Measurements from ENCODE around the gene PTP4A1.

Gene PTP4A1

GRCh38 chr6:63572044-63572746, at the start of gene PTP4A1, which contains the start of gene LOC128125822:
TSS of gene PTP4A1 (plus strand) at chr6:63572480. CDS start at chr6:63576881, 4,401 bp downstream.
TSS of gene LOC128125822 (plus strand) at chr6:63572480.
- TF ChIP-seq TCF12 (IDR thresholded peaks at IDR 0.05; ENCODE audit: low read depth) (no peak; the same call in 1 of the 2 replicates), FOXM1 (IDR thresholded peaks at IDR 0.05; ENCODE audit: borderline replicate concordance, low read depth) (no peak), TAF1 (IDR thresholded peaks at IDR 0.05; ENCODE audit: low read depth) (peak; percentile 90), TEAD4 (IDR thresholded peaks at IDR 0.05) (0 out of 2 replicates have a peak, but pooled peaks have one; percentile 13), MAX (IDR thresholded peaks at IDR 0.05) (peak; percentile 91), NFIC (IDR thresholded peaks at IDR 0.05) (no peak), EGR1 (IDR thresholded peaks at IDR 0.05) (peak; percentile 98), CEBPB (IDR thresholded peaks at IDR 0.05) (no peak), YY1 (IDR thresholded peaks at IDR 0.05; ENCODE audit: low read depth) (peak; percentile 52; the same call in 1 of the 2 replicates), RAD21 (IDR thresholded peaks at IDR 0.05; ENCODE audit: low read depth) (no peak), EP300 (IDR thresholded peaks at IDR 0.05; ENCODE audit: borderline replicate concordance) (0 out of 2 replicates have a peak, but pooled peaks have one; percentile 35), CREB1 (IDR thresholded peaks at IDR 0.05; ENCODE audit: low read depth) (peak; percentile 91), ZBTB7A (IDR thresholded peaks at IDR 0.05; ENCODE audit: low read depth) (no peak)
- TF ChIP-seq, protein P1, sequence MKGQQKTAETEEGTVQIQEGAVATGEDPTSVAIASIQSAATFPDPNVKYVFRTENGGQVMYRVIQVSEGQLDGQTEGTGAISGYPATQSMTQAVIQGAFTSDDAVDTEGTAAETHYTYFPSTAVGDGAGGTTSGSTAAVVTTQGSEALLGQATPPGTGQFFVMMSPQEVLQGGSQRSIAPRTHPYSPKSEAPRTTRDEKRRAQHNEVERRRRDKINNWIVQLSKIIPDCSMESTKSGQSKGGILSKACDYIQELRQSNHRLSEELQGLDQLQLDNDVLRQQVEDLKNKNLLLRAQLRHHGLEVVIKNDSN (IDR thresholded peaks at IDR 0.05): peak; percentile 44; the same call in 1 of the 2 replicates
- TF ChIP-seq, protein P2, sequence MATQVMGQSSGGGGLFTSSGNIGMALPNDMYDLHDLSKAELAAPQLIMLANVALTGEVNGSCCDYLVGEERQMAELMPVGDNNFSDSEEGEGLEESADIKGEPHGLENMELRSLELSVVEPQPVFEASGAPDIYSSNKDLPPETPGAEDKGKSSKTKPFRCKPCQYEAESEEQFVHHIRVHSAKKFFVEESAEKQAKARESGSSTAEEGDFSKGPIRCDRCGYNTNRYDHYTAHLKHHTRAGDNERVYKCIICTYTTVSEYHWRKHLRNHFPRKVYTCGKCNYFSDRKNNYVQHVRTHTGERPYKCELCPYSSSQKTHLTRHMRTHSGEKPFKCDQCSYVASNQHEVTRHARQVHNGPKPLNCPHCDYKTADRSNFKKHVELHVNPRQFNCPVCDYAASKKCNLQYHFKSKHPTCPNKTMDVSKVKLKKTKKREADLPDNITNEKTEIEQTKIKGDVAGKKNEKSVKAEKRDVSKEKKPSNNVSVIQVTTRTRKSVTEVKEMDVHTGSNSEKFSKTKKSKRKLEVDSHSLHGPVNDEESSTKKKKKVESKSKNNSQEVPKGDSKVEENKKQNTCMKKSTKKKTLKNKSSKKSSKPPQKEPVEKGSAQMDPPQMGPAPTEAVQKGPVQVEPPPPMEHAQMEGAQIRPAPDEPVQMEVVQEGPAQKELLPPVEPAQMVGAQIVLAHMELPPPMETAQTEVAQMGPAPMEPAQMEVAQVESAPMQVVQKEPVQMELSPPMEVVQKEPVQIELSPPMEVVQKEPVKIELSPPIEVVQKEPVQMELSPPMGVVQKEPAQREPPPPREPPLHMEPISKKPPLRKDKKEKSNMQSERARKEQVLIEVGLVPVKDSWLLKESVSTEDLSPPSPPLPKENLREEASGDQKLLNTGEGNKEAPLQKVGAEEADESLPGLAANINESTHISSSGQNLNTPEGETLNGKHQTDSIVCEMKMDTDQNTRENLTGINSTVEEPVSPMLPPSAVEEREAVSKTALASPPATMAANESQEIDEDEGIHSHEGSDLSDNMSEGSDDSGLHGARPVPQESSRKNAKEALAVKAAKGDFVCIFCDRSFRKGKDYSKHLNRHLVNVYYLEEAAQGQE (IDR thresholded peaks at IDR 0.05; ENCODE audit: low read depth): no peak

GRCh38 chr6:63523630-63524029, 48.6 kb upstream of the PTP4A1 start:
- TF ChIP-seq CREB1 (IDR thresholded peaks at IDR 0.05; ENCODE audit: low read depth): no peak
- TF ChIP-seq MAX (IDR thresholded peaks at IDR 0.05): no peak
- no peak for TF ChIP-seq EP300 (IDR thresholded peaks at IDR 0.05; ENCODE audit: borderline replicate concordance)

DNA sequence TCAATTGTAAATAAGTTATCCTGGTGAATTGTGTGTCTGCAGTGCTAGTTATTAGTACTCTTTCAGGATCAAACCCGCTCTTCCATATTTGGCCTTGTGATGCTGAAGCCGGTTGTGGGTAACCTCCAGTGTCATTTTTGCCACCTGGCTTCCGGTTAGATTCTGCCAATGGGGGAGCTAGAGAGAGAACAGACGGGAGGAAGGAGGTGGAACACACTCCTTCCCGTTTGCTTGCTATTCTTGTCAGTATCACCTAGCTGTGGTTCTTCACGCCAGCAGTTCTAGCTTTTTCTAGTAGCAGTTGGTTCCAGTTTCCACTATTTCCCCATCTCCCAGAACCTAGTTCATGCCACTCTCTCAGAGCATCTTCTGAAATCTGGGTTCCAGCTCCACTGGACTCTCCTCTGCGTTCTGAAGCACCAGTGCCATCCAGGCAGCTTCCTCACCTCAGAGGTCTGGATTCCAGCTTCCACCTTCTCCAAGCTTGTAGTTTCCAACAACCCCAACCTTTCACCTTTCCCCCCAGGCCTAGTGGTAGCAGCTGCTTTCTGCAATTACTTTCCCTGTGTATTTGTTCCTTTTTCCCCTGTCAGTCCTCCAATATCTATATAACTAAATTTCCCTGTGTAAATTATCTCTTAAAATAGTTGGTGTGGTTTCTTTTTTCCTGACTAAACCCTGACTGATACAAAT, 46.9 kb upstream of the PTP4A1 start:
- no peak for TF ChIP-seq TAF1 (IDR thresholded peaks at IDR 0.05; ENCODE audit: low read depth)
- no peak for TF ChIP-seq ZBTB7A (IDR thresholded peaks at IDR 0.05; ENCODE audit: low read depth)
- TF ChIP-seq FOXM1 (IDR thresholded peaks at IDR 0.05; ENCODE audit: borderline replicate concordance, low read depth): no peak
- TF ChIP-seq TCF12 (IDR thresholded peaks at IDR 0.05; ENCODE audit: low read depth): no peak
- TF ChIP-seq MAX (IDR thresholded peaks at IDR 0.05): no peak

GRCh38 chr6:63526931-63527330, 45.3 kb upstream of the PTP4A1 start:
- TF ChIP-seq ZBTB7A (IDR thresholded peaks at IDR 0.05; ENCODE audit: low read depth) (no peak), TEAD4 (IDR thresholded peaks at IDR 0.05) (no peak), TCF12 (IDR thresholded peaks at IDR 0.05; ENCODE audit: low read depth) (no peak), EGR1 (IDR thresholded peaks at IDR 0.05) (no peak), CREB1 (IDR thresholded peaks at IDR 0.05; ENCODE audit: low read depth) (no peak), EP300 (IDR thresholded peaks at IDR 0.05; ENCODE audit: borderline replicate concordance) (no peak), RAD21 (IDR thresholded peaks at IDR 0.05; ENCODE audit: low read depth) (no peak), TAF1 (IDR thresholded peaks at IDR 0.05; ENCODE audit: low read depth) (no peak), YY1 (IDR thresholded peaks at IDR 0.05; ENCODE audit: low read depth) (no peak)

GRCh38 chr6:63527658-63528514, 44.4 kb upstream of the PTP4A1 start:
- TF ChIP-seq CREB1 (IDR thresholded peaks at IDR 0.05; ENCODE audit: low read depth): no peak
- TF ChIP-seq EP300 (IDR thresholded peaks at IDR 0.05; ENCODE audit: borderline replicate concordance): peak; percentile 80; the same call in 1 of the 2 replicates
- TF ChIP-seq CEBPB (IDR thresholded peaks at IDR 0.05): no peak
- peak; percentile 68 for TF ChIP-seq TCF12 (IDR thresholded peaks at IDR 0.05; ENCODE audit: low read depth)
- TF ChIP-seq YY1 (IDR thresholded peaks at IDR 0.05; ENCODE audit: low read depth): 0 out of 2 replicates have a peak, but pooled peaks have one; percentile 17
- TF ChIP-seq RAD21 (IDR thresholded peaks at IDR 0.05; ENCODE audit: low read depth): peak; percentile 7; the same call in 1 of the 2 replicates
- TF ChIP-seq, protein P1 (IDR thresholded peaks at IDR 0.05): no peak
- peak; percentile 28; the same call in 1 of the 2 replicates for TF ChIP-seq TEAD4 (IDR thresholded peaks at IDR 0.05)
- no peak for TF ChIP-seq TAF1 (IDR thresholded peaks at IDR 0.05; ENCODE audit: low read depth)
- TF ChIP-seq NFIC (IDR thresholded peaks at IDR 0.05): peak; percentile 84

DNA sequence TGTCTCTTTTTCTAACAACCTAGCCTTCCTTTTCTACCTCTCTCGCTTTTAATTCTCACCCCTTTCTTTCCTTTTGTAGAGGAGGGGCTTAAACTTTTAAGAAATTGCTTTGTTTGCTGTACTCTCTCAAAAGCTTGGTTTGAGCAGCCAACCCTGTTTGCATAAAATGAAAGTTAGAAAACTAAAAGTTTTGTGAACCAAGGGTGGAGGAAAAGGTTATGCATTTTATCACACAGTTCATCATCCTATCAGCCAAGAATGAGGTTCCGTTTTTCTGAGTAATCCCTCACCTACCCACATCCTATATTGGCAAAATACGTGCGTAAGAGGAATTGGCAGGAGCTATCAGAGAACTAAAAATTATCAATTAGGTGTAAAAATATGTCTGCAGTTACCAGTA, 42.8 kb upstream of the PTP4A1 start:
- TF ChIP-seq EP300 (IDR thresholded peaks at IDR 0.05; ENCODE audit: borderline replicate concordance) (no peak), CREB1 (IDR thresholded peaks at IDR 0.05; ENCODE audit: low read depth) (no peak), CEBPB (IDR thresholded peaks at IDR 0.05) (no peak), TEAD4 (IDR thresholded peaks at IDR 0.05) (no peak), EGR1 (IDR thresholded peaks at IDR 0.05) (no peak)
